BE2C (cell line): ENCODE results near the gene PDE3A.

Source experiments
- DNase-seq: peaks from one replicate; pipeline ENCODE4 v3.0.0-alpha.2; 2020
- H3K27me3 ChIP-seq: fragments of 250-450 bp; sonication (Bioruptor Pico); 2 replicates; pipeline ENCODE4 v1.5.1; 2020; ENCODE audit warnings: mild to moderate bottlenecking
- H3K36me3 ChIP-seq: fragments of 250-450 bp; sonication (Bioruptor Pico); 2 replicates; pipeline ENCODE4 v1.5.1; 2020; ENCODE audit warnings: mild to moderate bottlenecking
- H3K4me1 ChIP-seq: fragments of 250-450 bp; sonication (Bioruptor Pico); 2 replicates; pipeline ENCODE4 v1.5.1; 2020
- H3K4me3 ChIP-seq: 2 replicates; pipeline ENCODE4 v1.5.1; 2011; ENCODE audit warnings: low read depth, low read length
- H3K9me3 ChIP-seq: fragments of 250-450 bp; sonication (Bioruptor Pico); 2 replicates; pipeline ENCODE4 v1.5.1; 2020
- CTCF ChIP-seq: IDR thresholded peaks from 2 replicates; pipeline ENCODE4 v1.5.1; 2012; ENCODE audit warnings: mild to moderate bottlenecking, low read depth, low read length

Gene PDE3A

GRCh38 chr12:20442322-20442721 lies 74.0 kb downstream of the PDE3A start:
- H3K4me3 ChIP-seq = no peak overlapping the region
- no peaks in the 10 kb centered on the region; the same call in 1 of the 2 replicates for H3K27me3 ChIP-seq
- no peaks in the 10 kb centered on the region for H3K36me3 ChIP-seq
- H3K4me1 ChIP-seq = no peaks in the 10 kb centered on the region; the same call in 1 of the 2 replicates
- TF ChIP-seq CTCF = no peak
- no peak for DNase-seq
- H3K9me3 ChIP-seq = no peaks in the 10 kb centered on the region

- no peaks in the 10 kb centered on the region; the same call in 1 of the 2 replicates for H3K27me3 ChIP-seq
- H3K36me3 ChIP-seq = no peaks in the 10 kb centered on the region
- no peaks in the 10 kb centered on the region for H3K9me3 ChIP-seq
- no peak for DNase-seq
- H3K4me3 ChIP-seq = no peak overlapping the region
- H3K4me1 ChIP-seq = no peaks in the 10 kb centered on the region; the same call in 1 of the 2 replicates
- no peak for TF ChIP-seq CTCF
These were observed 74.9 kb downstream of the PDE3A start for GRCh38 chr12:20443255-20443654.

- no peaks in the 10 kb centered on the region for H3K36me3 ChIP-seq
- no peak for DNase-seq
- no peaks in the 10 kb centered on the region; the same call in 1 of the 2 replicates for H3K27me3 ChIP-seq
- no peak overlapping the region for H3K4me3 ChIP-seq
- H3K4me1 ChIP-seq = no peaks in the 10 kb centered on the region; the same call in 1 of the 2 replicates
- no peaks in the 10 kb centered on the region for H3K9me3 ChIP-seq
- TF ChIP-seq CTCF = no peak
These were observed 75.5 kb downstream of the PDE3A start for GRCh38 chr12:20443792-20444191.

GRCh38 chr12:20444595-20445170 lies 76.3 kb downstream of the PDE3A start:
- Histone ChIP-seq H3K36me3 (no peaks in the 10 kb centered on the region), H3K27me3 (no peaks in the 10 kb centered on the region; the same call in 1 of the 2 replicates), H3K9me3 (no peaks in the 10 kb centered on the region), H3K4me3 (no peak overlapping the region), H3K4me1 (no peaks in the 10 kb centered on the region; the same call in 1 of the 2 replicates)
- no peak for TF ChIP-seq CTCF
- DNase-seq = no peak

GRCh38 chr12:20445687-20446086 lies 77.3 kb downstream of the PDE3A start:
- DNase-seq = no peak
- Histone ChIP-seq H3K9me3 (no peaks in the 10 kb centered on the region), H3K36me3 (no peaks in the 10 kb centered on the region), H3K27me3 (no peaks in the 10 kb centered on the region; the same call in 1 of the 2 replicates), H3K4me1 (no peaks in the 10 kb centered on the region; the same call in 1 of the 2 replicates), H3K4me3 (no peak overlapping the region)
- TF ChIP-seq CTCF = no peak

- no peak for DNase-seq
- H3K4me1 ChIP-seq = no peaks in the 10 kb centered on the region; the same call in 1 of the 2 replicates
- H3K36me3 ChIP-seq = no peaks in the 10 kb centered on the region
- no peaks in the 10 kb centered on the region for H3K9me3 ChIP-seq
- no peak overlapping the region for H3K4me3 ChIP-seq
- H3K27me3 ChIP-seq = no peaks in the 10 kb centered on the region; the same call in 1 of the 2 replicates
- TF ChIP-seq CTCF = no peak
These were observed 78.5 kb downstream of the PDE3A start for GRCh38 chr12:20446836-20447235.
